Measurements from ENCODE around the gene FCN2.

DNA sequence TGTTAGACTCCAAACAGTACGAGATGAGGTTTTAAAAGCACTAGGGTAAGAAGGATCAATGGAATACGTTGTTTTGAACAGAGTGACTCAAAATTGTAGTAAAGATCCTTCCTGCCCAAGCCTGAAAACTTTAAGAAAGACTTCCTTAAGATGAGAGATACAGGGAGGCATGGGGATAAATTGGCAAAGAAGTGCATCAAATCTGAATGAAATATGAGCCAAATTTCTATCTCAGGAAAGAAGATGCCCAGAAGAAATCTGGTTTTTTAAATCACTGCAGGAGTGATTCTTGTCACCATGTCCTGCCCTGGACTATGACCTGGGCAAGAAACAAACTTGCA is 14.9 kb downstream of the FCN2 start:
- TF ChIP-seq CTCF (IDR thresholded peaks at IDR 0.05): no peak
- no peak for TF ChIP-seq POLR2A (IDR thresholded peaks at IDR 0.05)
